Natural killer cell (primary cell): ENCODE measurements around the gene VPS36. TPM values are rescaled to one million over a fixed set of nuclear protein-coding genes. Genes with fewer than 3 reads are reported as not detected.

Experiments used
- ATAC-seq, 3 donors: fragments of 150-1000 bp in 2 of 3; fragments of 200-7000 bp in 1 of 3; cut with Tn5 transposase; 1 replicate in 1 of 3; 2 replicates in 2 of 3; pipeline ENCODE4 v1.10.0; 2021; ENCODE audit warnings: mild to moderate bottlenecking in 2 of 3, moderate library complexity in 2 of 3
- DNase-seq, 2 donors: peaks; one replicate each; pipeline versions ENCODE4 v3.0.0 to v3.0.0-alpha.2; 2013 to 2021; ENCODE audit warnings: mixed read lengths in 1 of 2
- H3K27ac ChIP-seq: one replicate; pipeline ENCODE4 v1.5.1; 2013; ENCODE audit warnings: mild to moderate bottlenecking, low read length
- H3K27me3 ChIP-seq: one replicate; pipeline ENCODE4 v1.6.1; 2013; ENCODE audit warnings: low read length; ENCODE audit not compliant: control insufficient read depth, insufficient read depth
- H3K36me3 ChIP-seq: one replicate; pipeline ENCODE4 v1.6.1; 2013; ENCODE audit warnings: low read length; ENCODE audit not compliant: control insufficient read depth, insufficient read depth
- H3K4me1 ChIP-seq: one replicate; pipeline ENCODE4 v1.6.1; 2013; ENCODE audit warnings: low read length; ENCODE audit not compliant: control insufficient read depth, insufficient read depth
- H3K4me3 ChIP-seq: one replicate; pipeline ENCODE4 v1.5.1; 2013; ENCODE audit warnings: low read length
- H3K9me3 ChIP-seq: one replicate; pipeline ENCODE4 v1.6.1; 2013; ENCODE audit warnings: low read length; ENCODE audit not compliant: control insufficient read depth, insufficient read depth
- H3K27ac Mint-ChIP-seq, 2 donors: one replicate each; pipeline ENCODE4 v1.8.0; 2022; ENCODE audit warnings: mild to moderate bottlenecking in 2 of 2, mixed read lengths in 2 of 2, moderate library complexity in 1 of 2
- H3K27me3 Mint-ChIP-seq, 2 donors: one replicate each; pipeline ENCODE4 v1.8.0; 2022; ENCODE audit warnings: low read depth in 2 of 2, mixed read lengths in 2 of 2
- H3K36me3 Mint-ChIP-seq: one replicate; pipeline ENCODE4 v1.8.0; 2022; ENCODE audit warnings: mixed read lengths
- H3K4me1 Mint-ChIP-seq, 2 donors: one replicate each; pipeline ENCODE4 v1.8.0; 2022; ENCODE audit warnings: mixed read lengths in 2 of 2
- H3K4me3 Mint-ChIP-seq: one replicate; pipeline ENCODE4 v1.8.0; 2022; ENCODE audit warnings: mild to moderate bottlenecking, moderate library complexity, mixed read lengths
- H3K9me3 Mint-ChIP-seq, 2 donors: one replicate each; pipeline ENCODE4 v1.8.0; 2022; ENCODE audit warnings: mixed read lengths in 2 of 2
- CTCF ChIP-seq: fragments of 200-600 bp; IDR thresholded peaks from one replicate; pipeline ENCODE4 v1.8.0; 2022; ENCODE audit warnings: antibody characterized with exemption
- WGBS: methylation state at CpG from one replicate; pipeline ENCODE4 v1.1.7; 2013; ENCODE audit warnings: missing lambda C conversion rate; ENCODE audit not compliant: insufficient coverage; 5-methylcytosine and 5-hydroxymethylcytosine counted together
- intact Hi-C: fragments of 100-400 bp; cut with micrococcal nuclease; formaldehyde crosslinking; loops from one replicate; pipeline ENCODE4 v1.14.2; 2022
- total RNA-seq, 4 donors: library from RNA; stranded (reverse); fragments of 120-200 nt in 1 of 4; gene quantifications; one replicate each; pipeline versions ENCODE4 v1.2.3 to v1.2.4, GENCODE V29; 2013 to 2022

The VPS36 gene
- total RNA-seq, 3 donors from 2014 or later (not counting 1 experiment from before 2014, with no cell fraction given) = 59.0 to 64.2 (median 63.3) TPM

GRCh38 chr13:52455677-52456041, 5.2 kb upstream of the VPS36 start:
- Mint-ChIP-seq H3K4me3 (peak overlapping the region; percentile 88), H3K27me3 (peaks cover 0 to 2% of the 10 kb centered on the region in 2 donors), H3K27ac (peak overlapping the region; percentile 93 to 97), H3K9me3 (no peaks in the 10 kb centered on the region), H3K36me3 (no peaks in the 10 kb centered on the region), H3K4me1 (peaks cover 21 to 28% of the 10 kb centered on the region in 2 donors)
- DNase-seq (peak; percentile 54 to 89), ATAC-seq (peak; percentile 5 to 38 (median 27))
- Histone ChIP-seq H3K36me3 (no peaks in the 10 kb centered on the region), H3K9me3 (no peaks in the 10 kb centered on the region), H3K4me3 (peak overlapping the region; percentile 60), H3K27ac (peak overlapping the region; percentile 80), H3K4me1 (peaks cover 11% of the 10 kb centered on the region), H3K27me3 (no peaks in the 10 kb centered on the region)
- TF ChIP-seq CTCF = no peak
- WGBS = under 1% methylated on average over 37 of the region's 37 CpGs
- intact Hi-C loops = loop anchor here (1.0 to 2.0 kb wide), 3 partner anchors 260 to 653 kb away; partner anchors contain the start of gene ALG11

- H3K27ac ChIP-seq = peak within 1 kb of the TSS; percentile 80
- no peak for TF ChIP-seq CTCF
- Mint-ChIP-seq H3K4me1 (peaks cover 21 to 28% of the 10 kb centered on the region in 2 donors), H3K4me3 (peak within 1 kb of the TSS; percentile 88), H3K27me3 (peaks cover 0 to 2% of the 10 kb centered on the region in 2 donors), H3K27ac (peak within 1 kb of the TSS; percentile 93 to 97), H3K9me3 (no peaks in the 10 kb centered on the region), H3K36me3 (no peaks in the 10 kb centered on the region)
- DNase-seq (peak; percentile 94 to 97), ATAC-seq (peak; percentile 77 to 88 (median 80))
- WGBS = 0% methylated on average over 56 of the region's 56 CpGs
- H3K36me3 ChIP-seq = no peaks in the 10 kb centered on the region
- peaks cover 12% of the 10 kb centered on the region for H3K4me1 ChIP-seq
- H3K27me3 ChIP-seq = no peaks in the 10 kb centered on the region
- H3K9me3 ChIP-seq = no peaks in the 10 kb centered on the region
- H3K4me3 ChIP-seq = peak within 1 kb of the TSS; percentile 60
- intact Hi-C loops = loop anchor here (1.0 to 5.0 kb wide), 4 partner anchors 197 to 652 kb away; partner anchors contain the start of genes ALG11 and SUGT1
These were observed 4.6 kb upstream of the VPS36 start, which contains the start of gene CKAP2 for GRCh38 chr13:52454820-52455676. TSS of gene CKAP2 (plus strand) at chr13:52455478. CDS start at chr13:52455557, 79 bp downstream.

- no peaks in the 10 kb centered on the region for H3K36me3 ChIP-seq
- H3K27ac ChIP-seq = peak overlapping the region; percentile 80
- no peaks in the 10 kb centered on the region for H3K9me3 ChIP-seq
- H3K4me1 ChIP-seq = peaks cover 12% of the 10 kb centered on the region
- DNase-seq (peak; percentile 26 to 64), ATAC-seq (peak in 1 of 3 donors; percentile 4)
- H3K36me3 Mint-ChIP-seq = no peaks in the 10 kb centered on the region
- H3K27me3 ChIP-seq = no peaks in the 10 kb centered on the region
- H3K4me3 ChIP-seq = peak overlapping the region; percentile 60
- H3K27me3 Mint-ChIP-seq = peaks cover 0 to 2% of the 10 kb centered on the region in 2 donors
- H3K9me3 Mint-ChIP-seq = no peaks in the 10 kb centered on the region
- peak overlapping the region; percentile 93 to 97 for H3K27ac Mint-ChIP-seq
- TF ChIP-seq CTCF = no peak
- peak overlapping the region; percentile 88 for H3K4me3 Mint-ChIP-seq
- intact Hi-C loops = loop anchor here (2.0 to 5.0 kb wide), 3 partner anchors 198 to 652 kb away; partner anchors contain the start of genes ALG11 and SUGT1
- 3% methylated on average over 3 of the region's 8 CpGs for WGBS
- peaks cover 27 to 33% of the 10 kb centered on the region in 2 donors for H3K4me1 Mint-ChIP-seq
These were observed 4.0 kb upstream of the VPS36 start for GRCh38 chr13:52454459-52454819.
